D341Med (cell line): ENCODE results near the gene OR1D5.

Experiments
- DNase-seq: peaks from one replicate; pipeline ENCODE4 v3.0.0; 2012; ENCODE audit warnings: low spot score

OR1D5 gene

GRCh38 chr17:3032258-3033247 lies 30.9 kb downstream of the OR1D5 start:
- no peak for DNase-seq

- peak; percentile 0 for DNase-seq
Observed at GRCh38 chr17:3030852-3031470, 32.4 kb downstream of the OR1D5 start.

GRCh38 chr17:3030096-3030495 lies 33.3 kb downstream of the OR1D5 start:
- no peak for DNase-seq

GRCh38 chr17:3029213-3029913 lies 34.0 kb downstream of the OR1D5 start:
- DNase-seq = no peak

- DNase-seq = no peak
Observed at GRCh38 chr17:3027786-3028532, 35.4 kb downstream of the OR1D5 start.

- DNase-seq = peak; percentile 68
Observed at GRCh38 chr17:3026856-3027751, 36.3 kb downstream of the OR1D5 start.

- DNase-seq = no peak
Observed at GRCh38 chr17:3026125-3026855, 37.1 kb downstream of the OR1D5 start.

- DNase-seq = no peak
Observed at GRCh38 chr17:3025421-3026124, 37.8 kb downstream of the OR1D5 start.

- DNase-seq = no peak
Observed at GRCh38 chr17:3024346-3024745, 39.1 kb downstream of the OR1D5 start.

- no peak for DNase-seq
Observed at GRCh38 chr17:3022197-3022596, 41.2 kb downstream of the OR1D5 start.

- DNase-seq = no peak
Observed at GRCh38 chr17:3020381-3020780, 43.0 kb downstream of the OR1D5 start.

GRCh38 chr17:3019761-3020160 lies 43.6 kb downstream of the OR1D5 start:
- no peak for DNase-seq

GRCh38 chr17:3017936-3018335 lies 45.5 kb downstream of the OR1D5 start:
- DNase-seq = no peak

- no peak for DNase-seq
Observed at GRCh38 chr17:3015890-3016289, 47.5 kb downstream of the OR1D5 start.

GRCh38 chr17:3012926-3013581 lies 50.4 kb downstream of the OR1D5 start:
- DNase-seq = peak; percentile 70
